MM.1S (cell line): ENCODE data around the gene PIEZO2.

Experiments
- CTCF ChIP-seq: fragments of 300-600 bp; sonication (generic); IDR thresholded peaks from 2 replicates; pipeline ENCODE4 v1.5.1; 2016; ENCODE audit warnings: antibody characterized with exemption, low read length, mixed read lengths
- EZH2 ChIP-seq: fragments of 300-600 bp; sonication (generic); optimal IDR thresholded peaks from 2 replicates; pipeline ENCODE3; 2017; ENCODE audit warnings: low read depth, mild to moderate bottlenecking, antibody characterized with exemption, low read length, mixed read lengths
- EZH2phosphoT487 ChIP-seq: fragments of 300-600 bp; sonication (generic); IDR thresholded peaks from 2 replicates; pipeline ENCODE4 v1.6.1; 2018; ENCODE audit warnings: antibody characterized with exemption, low read length

GRCh38 chr18:11104307-11104706, 45.1 kb downstream of the PIEZO2 start:
- TF ChIP-seq CTCF = no peak
- TF ChIP-seq EZH2phosphoT487 = no peak
- TF ChIP-seq EZH2 = no peak
